IPS DF 4.7 (cell line): Measurements from ENCODE around the gene C1orf167.

Experiments used
- DNase-seq: peaks from one replicate; pipeline ENCODE4 v3.0.0-alpha.2; 2013; ENCODE audit warnings: low spot score; ENCODE audit errors: extremely low read depth

C1orf167 gene

DNA sequence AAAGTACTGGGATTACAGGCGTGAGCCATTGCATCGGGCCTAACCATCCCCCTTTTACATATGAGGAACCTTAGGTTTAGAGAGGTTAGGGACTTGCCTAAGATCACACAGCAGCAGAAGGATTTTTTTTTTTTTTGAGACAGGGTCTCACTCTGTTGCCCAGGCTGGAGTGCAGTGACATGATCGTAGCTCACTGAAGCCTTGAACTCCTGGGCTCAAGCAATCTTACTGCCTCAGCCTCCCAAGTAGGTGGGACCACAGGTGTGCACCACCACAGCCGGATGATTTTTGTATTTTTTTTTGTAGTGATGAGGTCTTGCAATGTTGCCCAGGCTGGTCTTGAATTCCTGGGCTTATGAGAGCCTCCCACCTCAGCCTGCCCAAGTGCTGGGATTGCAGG, 2.2 kb upstream of the C1orf167 start:
- no peak for DNase-seq

DNA sequence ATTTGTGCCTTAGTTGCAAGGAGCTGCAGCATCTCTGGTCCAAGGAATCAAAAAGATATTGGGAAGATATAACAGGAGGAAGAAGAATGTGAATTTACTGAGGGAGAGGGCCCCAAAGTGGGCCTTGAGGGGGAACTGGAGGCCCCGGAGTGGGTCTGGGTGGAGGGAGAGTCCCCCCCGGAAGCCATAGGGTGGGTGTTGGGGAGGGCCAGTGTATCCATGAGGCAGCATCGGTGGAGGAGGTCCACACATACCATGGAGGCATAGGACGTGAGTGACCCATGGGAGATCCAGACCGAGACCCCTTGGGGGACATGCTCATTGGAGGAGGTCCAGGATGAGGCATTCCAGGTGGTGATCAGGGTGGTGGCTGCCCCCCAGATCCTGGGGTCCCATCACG, 708 bp upstream of the C1orf167 start:
- no peak for DNase-seq

DNA sequence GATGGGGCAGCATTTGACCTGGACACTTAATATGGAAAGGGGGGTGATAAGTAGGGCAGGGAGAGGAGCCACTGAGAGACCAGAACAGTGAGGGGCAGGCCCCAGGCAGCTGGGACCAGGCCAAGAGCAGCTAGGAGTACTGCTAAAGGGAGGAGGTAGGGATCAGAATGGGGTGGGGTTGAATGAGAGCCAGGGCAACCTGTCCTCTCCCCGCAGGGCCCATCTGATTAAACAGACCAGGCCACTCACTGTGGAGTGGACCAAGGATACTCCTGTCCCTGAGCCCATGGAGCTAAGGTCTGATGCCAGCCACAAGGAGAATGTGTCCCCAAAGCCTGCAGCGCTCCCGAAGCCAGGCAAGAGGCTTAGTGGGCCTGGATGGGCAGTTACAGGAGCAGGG, 2.1 kb downstream of the C1orf167 start:
- DNase-seq = no peak

DNA sequence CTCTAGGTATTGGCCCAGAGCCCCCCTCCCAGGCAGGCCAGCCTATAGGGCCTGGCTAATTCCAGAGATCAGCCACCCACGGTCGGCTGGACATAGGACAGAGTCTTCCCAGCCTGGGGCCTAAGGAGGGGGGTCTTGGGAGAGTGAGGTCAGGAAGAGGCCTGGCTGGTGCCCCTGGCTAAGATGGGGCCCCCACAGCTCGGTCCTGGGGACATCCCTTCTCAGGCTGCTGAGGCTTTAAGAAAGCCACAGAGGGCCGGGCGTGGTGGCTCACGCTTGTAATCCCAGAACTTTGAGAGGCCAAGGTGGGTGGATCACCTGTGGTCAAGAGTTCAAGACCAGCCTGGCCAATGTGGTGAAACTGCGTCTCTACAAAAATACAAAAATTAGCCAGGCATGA, 2.5 kb downstream of the C1orf167 start:
- no peak for DNase-seq

DNA sequence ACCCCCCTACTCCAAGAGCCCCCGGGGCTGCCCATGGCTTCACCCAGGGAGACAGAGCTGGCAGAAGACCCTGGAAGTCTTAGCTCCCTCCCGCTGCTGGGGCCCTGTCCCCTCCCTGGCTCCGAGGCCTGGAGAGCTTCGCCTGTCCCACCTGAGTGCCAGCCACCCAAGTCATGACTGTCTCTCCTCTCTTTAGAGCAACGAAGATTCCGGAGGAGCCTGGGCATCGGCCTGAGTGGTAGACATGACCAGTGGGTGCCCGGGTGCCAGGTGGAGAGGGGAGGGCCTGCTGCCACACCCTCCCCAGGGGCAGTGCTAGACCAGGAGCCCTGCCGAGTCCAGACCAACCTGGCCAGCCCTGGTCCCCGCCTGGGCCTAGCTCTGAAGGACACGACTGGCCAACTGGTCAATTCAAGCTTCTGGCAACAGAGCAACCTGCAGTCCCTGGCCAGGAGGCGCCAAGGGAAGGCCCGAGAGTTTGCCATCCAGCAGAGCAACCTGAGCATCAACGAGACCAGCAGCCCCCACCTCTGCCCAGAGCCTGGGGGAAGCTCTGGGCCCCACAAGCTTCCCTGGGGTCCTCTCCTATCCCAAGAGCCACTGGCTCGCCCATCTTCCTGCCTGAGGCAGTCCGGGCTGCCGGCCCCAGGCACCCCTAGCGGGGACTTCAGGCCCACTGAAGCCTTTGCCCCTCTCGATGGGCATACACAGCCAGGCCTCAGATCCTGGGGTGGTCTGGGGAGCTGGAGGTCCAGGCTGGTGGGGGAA, 3.9 kb downstream of the C1orf167 start:
- DNase-seq = no peak

DNA sequence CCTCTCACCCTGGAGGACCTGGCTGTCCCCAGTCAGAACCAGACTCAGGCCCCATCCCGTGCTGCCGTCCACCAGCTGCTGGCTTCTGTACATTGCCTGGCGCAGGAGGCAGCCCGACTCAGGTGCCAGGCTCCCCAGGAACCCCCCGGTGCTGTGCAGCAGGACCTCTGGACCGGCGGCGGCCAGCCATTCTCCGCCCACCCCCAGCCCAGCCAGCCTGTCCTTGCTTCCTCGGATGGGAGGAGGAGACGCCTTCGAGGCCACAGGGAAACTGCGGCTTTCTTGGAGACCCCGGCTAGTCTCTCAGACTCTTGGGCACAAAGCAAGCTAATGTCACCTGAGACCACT, 4.4 kb downstream of the C1orf167 start:
- DNase-seq = no peak

DNA sequence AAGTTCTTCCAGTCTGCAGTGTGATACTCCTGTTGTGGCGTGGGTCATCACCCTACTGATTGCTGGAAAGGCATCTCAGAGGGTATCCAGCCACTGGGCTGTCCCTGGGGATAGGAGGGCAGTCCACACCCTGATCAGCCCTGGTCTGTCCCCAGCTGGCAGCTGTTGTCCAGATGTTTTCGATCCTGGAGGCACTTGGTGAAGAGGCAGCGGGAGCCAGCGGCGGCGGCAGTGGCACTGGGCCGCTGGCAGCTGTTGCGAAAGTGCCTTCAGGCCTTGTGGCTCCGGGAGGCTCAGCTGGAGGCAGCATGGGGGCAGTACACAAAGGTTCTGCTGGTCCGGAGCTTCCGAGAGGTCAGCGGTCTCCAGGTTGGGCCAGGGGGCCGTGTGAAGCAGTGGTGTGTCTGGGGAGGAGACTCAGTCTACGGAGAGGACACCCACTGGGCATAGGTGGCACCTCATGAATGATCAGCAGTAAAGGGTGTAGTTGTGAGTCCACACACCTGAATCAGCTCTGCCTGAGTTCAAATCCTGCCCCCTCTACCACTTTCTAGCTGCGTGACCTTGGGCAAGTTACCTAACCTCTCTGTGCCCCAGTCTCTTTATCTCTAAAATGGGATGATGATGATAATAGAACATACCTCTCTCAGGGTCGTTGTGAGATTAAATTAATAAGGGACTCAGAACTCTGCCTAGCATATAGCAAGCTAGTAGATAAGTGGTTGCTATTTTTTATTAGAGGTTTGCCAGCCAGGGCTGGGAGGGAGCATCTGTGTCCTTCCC, 6.1 kb downstream of the C1orf167 start:
- DNase-seq = no peak

DNA sequence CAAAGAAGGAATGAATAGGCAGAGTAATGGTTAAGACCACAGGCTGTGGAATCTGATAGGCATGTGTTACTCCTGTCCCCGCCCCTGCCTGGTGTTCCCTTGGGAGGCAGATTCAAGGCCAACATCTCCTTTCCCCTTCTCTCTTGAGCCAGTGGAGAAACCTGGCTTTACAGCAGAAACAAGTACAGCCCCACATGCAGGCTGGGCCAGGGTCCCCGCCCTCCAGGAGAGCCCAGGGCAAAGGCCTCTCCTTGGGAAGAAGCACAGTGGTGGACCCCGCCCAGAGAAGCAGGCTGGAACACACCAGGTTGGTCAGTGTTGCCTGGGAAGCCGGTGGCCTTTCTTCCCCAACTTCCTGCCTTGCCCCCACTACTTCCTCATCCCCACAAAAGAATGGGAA, 6.8 kb downstream of the C1orf167 start:
- no peak for DNase-seq

DNA sequence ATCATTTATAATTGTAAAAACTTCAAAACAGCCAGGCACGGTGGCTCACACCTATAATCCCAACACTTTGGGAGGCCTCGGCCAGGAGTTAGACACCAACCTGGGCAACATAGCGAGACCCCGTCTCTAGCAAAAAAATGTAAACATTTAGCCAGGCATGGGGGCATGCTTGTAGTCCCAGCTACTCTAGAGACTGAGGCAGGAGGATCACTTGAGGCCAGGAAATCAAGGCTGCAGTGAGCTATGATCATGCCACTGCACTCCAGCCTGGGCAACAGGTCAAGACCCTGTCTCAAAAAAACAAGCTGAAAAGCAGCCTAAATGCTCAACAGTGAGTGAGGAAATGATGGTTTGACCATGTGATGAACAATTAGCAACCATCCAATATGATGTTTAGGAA, 7.3 kb downstream of the C1orf167 start:
- no peak for DNase-seq

DNA sequence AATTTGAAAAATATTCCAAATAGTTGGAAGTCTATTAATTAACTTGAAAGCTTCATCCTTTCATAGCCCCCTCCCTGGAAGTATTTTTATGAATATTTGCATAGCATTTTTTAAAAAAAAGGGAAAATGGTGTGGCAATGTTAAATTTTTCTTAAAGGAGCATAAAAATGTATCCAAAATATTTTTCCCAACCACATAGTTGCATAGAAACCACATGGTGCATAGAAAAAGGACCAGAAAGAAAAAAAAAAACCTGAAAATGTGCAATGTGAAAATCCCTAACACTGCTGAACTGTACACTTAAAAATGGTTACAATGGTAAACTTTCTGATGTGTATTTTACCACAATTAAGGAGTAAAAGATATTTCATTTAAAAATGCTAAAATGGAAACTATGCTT, 8.0 kb downstream of the C1orf167 start:
- DNase-seq = no peak

DNA sequence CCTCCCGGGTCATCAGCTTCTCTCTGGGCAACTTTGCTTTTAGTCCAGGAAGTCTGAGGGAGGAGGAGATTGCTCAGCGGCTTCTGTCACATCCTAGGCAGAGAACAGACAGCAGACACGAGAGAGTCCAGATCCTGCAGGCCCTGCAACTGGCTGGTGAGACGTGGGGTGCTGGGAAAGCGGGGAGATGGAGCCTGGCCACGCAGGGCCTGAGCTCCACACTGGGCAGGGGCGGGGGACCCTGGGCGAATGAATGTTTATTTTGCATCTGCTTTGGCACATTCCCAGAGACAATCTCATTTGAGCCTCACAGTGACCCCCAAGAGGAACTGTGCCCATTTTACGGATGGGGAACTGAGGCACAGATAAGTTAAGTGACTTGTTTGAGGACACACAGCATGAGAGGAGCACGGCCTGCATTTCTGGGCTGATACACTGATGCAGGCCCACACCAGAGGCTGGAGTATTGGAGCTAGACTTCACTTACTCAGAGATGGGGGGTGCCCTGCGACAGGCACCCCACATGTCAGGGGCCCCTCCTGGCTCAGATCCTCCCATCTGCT, 9.6 kb downstream of the C1orf167 start:
- no peak for DNase-seq

DNA sequence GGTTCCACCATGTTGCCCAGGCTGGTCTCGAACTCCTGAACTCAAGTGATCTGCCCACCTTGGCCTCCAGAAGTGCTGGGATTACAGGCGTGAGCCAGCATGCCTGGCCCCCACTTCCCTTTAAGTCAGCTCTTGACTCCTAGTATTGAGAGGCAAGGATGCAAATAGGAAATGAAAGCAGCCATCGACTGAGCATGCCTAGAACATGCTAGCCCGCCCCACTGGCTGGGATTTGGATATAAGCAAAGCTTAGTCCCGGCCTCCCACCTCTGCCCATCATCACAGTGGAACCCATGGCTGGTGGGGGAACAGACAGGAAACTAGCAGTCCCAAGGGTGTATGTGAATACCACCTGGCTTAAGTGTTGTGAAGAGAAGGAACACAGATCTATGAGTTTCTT, 10.5 kb downstream of the C1orf167 start:
- DNase-seq = no peak

DNA sequence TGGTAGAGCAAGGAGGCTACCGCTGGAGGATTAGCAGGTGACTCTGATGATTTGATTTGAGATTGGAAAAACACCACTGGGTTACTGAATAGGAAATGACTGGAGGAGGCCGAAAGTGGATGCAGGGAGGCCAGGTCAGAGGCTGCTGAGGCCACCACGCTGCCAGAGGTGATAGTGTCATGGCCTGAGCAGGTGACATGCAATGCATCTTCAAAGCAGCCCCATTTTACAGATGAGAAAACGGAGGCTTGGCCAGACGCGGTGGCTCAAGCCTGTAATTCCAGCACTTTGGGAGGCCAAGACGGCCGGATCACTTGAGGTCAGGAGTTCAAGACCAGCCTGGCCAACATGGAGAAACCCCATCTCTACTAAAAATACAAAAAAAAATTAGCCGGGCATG, 12.8 kb downstream of the C1orf167 start:
- no peak for DNase-seq

DNA sequence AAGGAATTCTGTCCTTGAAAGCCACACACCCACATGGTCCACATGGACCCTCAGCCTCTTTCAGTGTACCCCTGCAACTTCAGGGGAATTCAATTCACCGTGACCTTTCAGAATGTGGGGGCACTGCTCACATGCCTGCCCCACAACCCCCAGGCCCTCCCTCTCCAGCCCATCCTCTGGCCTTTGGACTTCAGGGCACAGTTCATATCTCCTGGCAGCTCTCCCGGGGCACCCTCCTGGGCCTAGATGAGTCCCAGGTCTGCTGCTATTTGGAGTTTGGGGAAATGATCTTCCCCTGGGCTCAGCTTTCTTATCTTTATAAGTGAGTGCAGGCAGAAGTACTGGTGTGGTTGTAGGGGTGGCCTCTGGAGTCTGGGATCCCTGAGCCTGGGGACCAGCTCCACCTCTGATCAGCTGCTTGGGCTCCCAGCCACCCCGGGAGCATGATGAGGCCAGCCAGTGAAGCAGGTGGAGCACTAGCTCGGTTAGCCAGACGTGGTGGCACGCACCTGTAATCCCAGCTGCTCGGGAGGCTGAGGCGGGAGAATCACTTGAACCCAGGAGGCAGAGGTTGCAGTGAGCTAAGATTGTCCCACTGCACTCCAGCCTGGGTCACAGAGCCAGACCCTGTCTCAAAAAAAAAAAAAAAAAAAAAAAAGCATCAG, 15.8 kb downstream of the C1orf167 start:
- DNase-seq = no peak

DNA sequence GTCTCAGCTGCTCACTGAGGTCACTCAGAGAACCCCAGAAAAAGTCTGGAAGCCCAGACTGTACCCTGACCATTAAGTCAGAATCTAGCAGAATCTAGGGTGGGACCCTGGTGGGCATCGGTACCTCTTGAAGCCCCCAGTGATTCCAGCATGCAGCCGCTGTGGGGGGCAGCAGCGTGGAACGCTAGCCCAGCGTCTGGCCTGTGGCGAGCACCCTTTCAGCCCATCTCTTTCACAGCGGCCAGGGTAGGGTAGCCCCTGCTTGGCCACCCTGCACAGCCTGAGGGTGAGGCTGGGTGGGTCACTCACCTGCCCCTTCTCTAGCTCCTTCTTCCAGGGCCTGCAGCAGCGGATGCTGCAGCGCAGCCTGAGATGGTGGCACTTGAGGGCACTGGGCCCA, 16.3 kb downstream of the C1orf167 start:
- DNase-seq = no peak

DNA sequence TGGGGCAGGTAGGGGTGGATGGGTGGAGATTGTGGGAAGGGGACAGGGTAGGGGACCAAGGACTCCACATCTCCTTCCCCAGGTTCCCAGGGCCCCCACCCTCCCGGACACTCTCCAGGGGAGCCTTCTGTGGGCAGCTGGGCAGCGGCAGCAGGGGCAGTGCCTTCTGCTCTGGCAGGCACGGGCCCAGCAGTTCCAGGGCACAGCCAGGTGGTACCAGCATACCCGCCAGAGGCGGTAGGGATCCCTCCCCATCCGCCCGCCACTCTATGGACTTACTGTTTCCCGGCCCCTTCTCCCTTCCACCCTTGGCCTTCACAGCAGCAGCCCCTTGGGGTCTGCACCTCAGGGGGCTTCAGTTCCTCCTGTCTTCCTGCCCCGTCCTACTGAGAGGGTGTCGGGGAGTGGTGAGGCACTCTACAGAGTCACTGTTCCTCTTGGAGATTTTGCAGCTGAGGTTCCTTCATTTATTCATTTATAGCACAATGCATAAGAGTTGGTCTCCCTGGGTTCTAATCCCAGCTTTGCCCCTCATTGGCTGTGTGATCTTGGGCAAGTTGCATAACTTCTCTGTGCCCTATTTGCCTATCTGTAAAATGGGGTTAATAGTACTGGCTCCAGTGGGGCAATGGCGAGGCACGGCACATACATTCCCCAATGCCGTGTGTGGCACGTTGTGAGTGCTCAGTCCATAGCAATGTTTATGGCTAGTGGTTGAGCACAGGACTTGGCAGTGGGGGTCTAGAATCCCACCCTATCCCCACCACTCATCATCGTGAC, 17.0 kb downstream of the C1orf167 start:
- DNase-seq = no peak

DNA sequence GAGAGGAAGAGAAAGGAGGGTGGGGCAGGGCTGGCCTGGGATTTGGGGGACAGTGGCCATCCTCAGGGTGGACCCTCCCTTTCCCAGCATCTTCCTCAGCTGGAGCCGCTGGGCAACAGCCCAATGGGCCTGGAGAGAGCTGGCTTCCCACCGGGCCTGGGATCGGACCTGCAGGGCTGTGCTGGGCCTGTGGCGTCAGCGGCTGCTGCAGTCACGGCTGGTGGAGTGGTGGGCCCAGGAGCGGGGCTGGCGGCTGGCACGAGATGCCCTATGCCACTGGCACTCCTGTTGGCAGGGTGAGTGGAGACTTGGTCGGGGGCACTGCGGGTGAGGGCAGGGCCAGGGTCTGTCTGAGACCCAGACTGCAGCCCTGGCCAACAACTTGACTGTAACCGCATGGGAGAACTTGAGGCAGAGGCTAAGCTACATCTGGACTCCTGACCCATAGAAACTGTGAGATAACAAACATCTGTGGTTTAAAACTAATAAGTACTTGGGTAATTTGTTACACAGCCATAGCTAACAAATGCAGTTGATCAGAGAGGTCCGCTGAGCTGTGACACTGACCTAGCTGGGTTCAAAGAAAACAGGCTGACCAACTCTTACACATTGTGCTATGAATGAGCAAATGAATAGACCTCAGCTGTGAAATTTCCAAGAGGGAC, 17.9 kb downstream of the C1orf167 start:
- no peak for DNase-seq

DNA sequence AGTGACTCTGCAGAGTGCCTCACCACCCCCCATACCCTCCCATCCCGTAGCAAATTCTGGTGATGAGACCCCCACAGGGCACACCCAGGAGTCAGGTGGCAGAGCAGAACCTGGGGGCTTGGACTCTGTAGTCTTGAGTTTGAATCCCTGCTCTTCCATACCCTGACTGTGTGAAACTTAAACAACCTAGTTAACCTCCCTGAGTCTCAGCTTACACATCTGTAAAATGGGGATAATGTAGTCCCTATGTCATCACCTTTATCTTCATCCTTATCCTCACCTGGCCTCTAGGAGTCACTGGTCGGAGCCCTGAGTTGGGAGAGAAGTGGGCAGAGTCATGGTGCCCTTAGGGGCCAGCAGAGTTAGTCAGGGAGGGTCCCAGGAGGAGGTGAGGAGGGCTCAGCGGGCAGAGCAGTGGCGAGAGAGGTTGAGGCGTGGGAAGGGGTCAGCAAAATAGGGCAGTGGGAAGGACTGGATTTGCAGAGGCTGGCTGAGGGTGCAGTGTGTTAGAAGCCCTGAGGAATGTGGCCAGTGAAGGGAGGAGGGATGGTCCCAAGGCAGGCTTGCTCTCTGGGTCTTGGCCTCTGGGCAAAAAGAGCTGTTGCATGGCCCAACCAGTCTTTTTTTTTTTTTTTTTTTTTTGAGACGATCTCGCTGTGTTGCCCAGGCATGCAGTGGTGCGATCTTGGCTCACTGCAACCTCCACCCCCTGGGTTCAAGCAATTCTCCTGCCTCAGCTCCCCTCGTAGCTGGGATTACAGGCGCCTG, 18.6 kb downstream of the C1orf167 start:
- no peak for DNase-seq

DNA sequence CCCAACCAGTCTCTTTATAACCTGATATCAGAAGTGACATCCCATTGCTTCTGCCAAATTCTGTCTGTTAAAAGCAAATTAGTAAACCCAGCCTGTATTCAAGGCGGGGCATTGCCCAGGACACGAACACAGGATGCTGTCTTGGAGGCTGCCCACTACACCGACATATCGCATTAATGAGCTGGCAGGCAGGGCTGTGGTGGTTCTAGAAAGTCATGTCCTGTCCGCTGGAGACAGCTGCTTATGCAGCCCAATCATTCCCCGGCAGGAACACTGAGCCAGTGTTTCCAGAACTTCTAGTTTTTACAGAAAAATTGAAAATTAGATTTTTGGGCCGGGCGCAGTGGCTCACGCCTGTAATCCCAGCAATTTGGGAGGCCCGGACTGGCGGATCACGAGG, 19.3 kb downstream of the C1orf167 start:
- DNase-seq = no peak

DNA sequence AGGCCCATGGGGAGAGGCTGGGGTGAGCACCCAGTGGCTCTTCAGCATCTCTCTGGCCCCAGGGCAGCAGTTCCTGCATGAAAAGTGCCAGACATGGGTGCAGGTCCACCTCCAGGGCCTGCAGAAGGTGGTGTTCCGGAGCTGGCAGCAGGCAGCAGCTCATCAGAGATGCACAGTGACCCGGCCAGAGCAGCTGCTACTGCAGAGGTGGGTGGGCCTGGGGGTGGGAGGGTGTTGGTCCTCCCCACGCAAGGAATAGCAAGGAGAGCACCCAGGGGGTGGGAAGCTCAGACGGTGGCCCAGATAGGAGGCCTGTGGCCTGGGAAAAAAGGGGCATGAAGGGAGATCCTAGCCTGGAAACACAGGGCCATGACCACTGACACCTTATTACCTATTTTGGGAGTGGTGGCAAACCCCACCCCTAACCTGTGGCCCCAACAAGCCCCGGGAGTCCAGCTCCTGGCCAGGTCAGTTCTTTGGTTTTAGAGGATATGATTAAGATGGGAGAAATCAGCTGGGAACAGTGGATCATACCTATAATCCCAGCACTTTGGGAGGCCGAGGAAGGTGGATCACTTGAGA, 20.2 kb downstream of the C1orf167 start:
- DNase-seq = no peak
